CD4-positive, alpha-beta T cell treated with Interleukin-15 for 1 hour (primary cell): Measurements from ENCODE around the gene GALR2.

ENCODE experiments used
- DNase-seq: peaks from one replicate; pipeline ENCODE4 v3.0.0-alpha.2; 2020

The GALR2 gene

GRCh38 chr17:76080768-76081287 lies 6.2 kb downstream of the GALR2 start:
- DNase-seq, result no peak

DNA sequence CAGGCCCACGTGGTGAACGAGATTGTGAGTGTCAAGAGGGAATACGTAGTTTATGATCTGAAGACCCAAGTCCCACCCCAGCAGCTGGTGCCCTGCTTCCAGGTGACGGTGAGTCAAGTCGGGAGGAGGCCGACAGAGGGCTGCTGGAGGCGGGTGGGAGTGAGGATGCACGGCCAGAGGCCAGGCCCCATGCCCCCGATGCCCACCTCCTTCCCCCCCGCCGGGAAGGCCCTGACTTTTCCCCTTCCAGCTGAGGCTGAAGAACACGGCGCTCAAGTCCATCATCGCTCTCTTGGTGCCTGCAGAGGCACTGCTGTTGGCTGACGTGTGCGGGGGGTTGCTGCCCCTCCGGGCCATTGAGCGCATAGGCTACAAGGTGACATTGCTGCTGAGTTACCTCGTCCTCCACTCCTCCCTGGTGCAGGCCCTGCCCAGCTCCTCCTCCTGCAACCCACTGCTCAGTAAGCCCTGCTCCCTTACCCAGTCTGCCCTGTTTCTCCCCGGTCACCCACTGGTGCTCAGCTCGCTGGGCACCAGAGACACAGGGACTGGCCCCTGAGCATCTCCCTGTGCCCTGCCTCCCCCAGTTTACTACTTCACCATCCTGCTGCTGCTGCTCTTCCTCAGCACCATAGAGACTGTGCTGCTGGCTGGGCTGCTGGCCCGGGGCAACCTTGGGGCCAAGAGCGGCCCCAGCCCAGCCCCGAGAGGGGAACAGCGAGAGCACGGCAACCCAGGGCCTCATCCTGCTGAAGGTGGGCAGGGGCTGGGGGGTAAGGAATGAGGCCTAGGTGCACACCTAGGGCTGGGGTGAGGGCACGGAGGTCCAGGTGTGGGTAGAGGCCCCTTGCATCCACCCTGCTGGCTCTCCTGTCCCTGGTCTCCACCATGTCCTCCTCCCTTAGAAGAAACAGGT lies 7.0 kb downstream of the GALR2 start:
- no peak for DNase-seq

DNA sequence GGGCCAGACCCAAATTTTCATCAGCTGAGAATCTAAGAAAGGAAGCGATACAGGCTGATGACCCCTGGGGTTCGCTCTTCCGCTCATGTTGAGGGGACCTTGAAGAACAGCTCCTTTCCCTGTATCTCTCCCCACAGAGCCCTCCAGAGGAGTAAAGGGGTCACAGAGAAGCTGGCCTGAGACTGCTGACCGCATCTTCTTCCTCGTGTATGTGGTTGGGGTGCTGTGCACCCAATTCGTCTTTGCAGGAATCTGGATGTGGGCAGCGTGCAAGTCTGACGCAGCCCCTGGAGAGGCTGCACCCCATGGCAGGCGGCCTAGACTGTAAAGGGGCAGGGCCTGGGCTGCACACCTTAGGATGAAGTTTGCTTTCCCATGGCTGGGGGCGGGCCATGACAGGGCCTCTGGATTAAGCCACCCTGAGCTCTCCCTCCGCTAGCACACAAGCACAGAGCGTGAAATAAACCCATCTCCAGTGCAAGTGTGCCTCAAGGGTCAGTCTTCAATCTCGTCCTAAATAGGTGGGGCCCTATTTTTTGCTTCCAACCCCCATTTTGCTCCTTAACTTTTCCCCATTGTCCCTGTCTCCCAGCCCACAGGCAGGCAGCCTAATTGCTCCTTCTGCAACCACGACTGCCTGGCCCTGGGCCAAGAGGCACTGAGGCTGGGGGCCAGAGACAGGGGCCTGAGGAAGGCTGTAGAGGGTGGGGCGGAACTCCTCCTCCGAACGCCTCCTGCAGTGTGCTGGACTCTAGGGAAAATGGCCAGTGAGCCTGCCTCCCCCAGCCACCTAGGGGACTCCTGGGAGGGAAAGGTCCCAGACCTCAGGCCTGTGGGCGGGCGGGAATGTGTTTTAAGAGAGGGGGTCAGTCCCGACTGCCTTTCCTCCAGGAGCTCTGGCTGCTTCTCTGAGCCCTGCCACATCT lies 8.0 kb downstream of the GALR2 start:
- DNase-seq, result no peak

DNA sequence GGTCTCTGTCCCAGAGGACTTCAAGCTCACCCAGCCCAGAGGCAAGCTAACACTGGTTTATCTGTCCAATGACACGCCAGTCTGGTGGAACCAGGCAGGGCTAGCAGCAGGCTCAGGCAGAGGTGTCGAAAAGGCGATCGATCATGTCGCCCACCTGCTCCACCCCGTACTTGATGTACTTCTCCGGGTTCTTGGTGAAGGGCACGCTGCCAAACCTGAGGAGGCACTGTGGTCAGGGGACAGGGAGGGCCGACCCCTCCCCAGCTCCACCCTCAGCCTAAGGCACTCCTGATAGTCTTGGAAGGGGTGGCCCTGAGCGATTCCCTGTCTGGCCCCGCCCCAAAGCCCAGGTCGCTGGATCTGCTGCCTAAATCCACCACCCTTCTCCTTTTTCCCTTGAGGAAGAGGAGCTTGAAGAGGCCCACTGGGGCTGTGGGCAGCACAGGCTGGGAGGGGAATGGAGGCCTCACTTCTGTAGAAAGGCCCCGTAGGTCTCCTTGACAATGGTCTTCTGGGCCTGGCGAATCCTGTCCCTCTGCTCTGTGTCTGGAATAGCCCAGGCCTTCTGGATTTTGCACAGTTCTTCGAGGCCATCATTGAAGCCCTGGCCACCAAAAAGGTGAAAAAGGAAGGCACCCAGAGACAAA lies 9.1 kb downstream of the GALR2 start:
- DNase-seq, result no peak

DNA sequence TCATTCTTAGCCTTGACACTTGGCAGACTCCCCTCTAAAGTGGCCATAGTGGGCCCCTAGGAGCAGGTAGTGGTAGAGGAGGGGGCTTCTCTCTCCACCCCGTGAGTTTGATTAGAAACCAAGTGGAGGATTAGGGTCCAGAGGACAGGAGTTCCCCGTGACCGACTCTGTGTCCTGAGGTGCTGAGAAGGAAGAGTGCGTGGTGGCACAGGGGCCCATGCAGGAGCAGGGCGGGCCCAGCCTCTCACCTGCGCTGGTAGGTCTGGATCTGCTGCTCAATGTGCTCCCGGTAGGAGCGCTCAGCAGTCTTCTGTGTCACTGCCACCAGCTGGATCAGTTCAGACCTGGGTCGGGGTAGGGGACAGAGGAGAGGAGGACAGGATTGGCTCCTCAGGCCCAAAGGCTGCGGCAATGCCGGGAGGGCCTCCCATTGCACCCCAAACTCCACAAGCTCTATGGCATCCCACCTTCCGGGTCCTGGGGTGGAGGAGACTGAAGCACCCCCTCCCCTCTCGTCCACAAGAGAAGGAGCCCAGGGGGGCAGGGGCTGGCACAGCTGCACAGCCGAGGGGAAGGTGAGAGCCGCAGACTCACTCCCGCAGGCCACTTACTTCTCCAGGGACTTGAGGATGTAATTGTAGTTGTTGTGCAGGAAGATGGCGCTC lies 10.6 kb downstream of the GALR2 start:
- DNase-seq, result no peak

GRCh38 chr17:76085731-76086366 lies 11.3 kb downstream of the GALR2 start:
- no peak for DNase-seq

DNA sequence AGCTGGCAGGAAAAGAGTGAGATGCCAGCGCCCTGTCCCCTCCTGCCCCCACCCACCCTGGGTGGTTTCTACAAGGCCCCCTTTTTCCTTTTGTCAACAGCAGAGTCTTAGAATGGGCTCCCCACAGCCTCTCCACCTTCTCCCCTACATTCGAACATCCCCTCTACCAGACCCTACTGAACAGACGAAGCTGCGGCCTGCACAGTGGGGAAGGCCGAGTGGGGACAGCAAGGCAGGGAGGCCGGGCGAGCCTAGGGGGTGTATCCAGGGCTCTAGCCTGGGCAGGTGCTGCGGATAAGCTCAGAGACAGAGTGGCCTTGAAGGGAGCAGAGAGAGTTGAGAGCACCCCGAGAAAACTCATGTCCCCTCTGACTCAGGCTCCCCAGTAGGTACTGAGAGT lies 11.8 kb downstream of the GALR2 start:
- no peak for DNase-seq

DNA sequence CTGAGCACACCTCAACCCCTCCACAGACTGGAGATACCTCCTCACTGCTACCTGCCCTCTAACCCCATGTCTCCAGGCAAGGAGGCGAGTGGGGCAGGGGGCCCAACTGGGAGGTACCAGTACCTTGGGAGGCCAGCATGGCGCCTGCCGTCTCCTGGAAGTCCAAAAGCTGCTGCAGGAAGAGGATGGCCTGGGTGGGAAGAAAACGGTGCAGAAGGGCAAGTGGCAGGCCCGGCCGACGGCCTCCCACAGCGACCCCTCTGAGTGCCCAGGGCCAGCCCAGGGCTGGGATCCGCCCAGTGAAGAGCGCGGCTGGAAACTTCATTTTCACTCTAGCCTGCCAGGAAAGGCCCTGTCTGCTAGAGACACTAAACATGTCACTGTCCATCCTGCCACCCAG lies 12.9 kb downstream of the GALR2 start:
- no peak for DNase-seq

DNA sequence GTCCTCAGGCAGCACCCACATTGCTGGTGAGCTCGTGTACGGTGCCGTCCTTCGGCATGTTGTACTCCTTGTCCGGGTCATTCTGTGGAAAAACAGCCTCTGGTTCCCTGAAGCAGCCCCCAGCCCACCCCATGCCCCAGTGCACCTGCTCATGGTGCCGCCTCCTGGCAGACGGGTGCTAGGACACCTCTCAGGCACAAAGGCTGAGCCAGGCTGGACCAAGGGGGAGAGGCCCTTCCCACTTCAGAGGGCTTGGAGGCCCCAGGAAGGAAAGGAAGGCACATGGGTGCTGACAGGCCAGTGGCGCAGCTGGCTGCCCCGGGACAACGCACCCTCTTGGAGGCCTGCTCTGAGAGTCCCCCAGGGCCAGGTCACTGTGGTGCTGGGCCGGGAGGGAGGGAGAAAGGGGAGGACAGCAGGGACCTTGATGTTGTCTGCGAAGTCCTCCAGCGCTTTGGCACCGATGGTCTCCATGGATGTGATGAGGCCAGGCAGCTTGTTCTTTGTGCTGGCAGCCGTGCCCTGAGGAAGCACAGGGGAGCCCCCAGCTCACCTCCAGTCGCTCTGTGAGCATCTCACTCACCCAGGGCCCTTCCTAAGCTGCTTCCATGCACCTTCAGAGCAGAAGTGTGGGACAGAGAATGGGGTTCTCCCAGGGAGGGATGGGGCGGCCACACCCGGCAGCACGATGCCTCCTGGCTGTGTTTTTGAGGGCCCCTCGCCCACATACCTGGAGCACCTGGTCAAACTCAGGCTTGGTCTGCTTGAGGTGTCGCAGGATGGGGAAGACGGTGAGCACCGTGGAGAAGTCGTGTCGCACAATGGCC lies 13.7 kb downstream of the GALR2 start:
- DNase-seq, result no peak

- DNase-seq, result no peak
Observed at GRCh38 chr17:76088868-76089576, 14.4 kb downstream of the GALR2 start.

DNA sequence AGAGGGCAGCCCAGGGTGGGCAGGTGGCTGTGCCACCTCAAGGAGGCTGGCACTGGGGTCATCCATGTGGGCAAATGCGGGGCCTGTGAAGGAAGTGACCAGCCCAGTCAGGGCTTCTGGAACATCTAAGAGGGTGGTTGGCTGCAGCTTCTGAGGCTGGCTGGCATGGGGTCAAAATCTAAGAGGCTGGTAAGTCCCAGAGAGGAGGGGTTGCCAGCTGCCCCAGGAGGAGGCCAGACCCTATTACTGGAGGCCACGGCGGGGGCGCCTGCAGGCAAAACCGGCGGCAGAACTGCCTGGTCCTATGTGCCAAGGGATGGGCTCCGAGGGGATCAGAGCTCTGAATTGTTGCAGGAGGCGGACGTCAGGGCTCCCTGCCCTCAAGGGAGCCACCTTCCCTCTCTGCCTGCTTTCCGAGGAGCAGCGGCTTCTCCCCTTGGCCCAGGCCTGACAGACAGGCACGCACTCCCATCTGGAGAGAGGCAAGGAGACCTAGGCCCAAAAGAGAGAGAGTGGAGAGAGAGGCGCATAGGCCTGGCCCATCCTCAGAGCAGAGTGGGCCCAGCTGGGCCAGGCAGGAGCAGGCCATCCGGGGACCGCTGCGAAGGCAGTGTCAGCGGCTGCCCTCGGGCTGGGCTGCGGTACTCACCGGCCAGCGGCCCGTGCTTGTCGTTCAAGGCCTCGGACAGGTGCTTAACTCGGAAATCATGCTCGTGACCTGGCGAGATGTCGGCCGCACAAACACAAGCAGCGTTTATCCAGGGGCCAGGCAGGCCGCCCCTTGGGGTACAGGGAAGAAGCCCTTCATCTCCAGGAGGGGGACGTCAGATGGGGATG lies 15.3 kb downstream of the GALR2 start:
- no peak for DNase-seq

DNA sequence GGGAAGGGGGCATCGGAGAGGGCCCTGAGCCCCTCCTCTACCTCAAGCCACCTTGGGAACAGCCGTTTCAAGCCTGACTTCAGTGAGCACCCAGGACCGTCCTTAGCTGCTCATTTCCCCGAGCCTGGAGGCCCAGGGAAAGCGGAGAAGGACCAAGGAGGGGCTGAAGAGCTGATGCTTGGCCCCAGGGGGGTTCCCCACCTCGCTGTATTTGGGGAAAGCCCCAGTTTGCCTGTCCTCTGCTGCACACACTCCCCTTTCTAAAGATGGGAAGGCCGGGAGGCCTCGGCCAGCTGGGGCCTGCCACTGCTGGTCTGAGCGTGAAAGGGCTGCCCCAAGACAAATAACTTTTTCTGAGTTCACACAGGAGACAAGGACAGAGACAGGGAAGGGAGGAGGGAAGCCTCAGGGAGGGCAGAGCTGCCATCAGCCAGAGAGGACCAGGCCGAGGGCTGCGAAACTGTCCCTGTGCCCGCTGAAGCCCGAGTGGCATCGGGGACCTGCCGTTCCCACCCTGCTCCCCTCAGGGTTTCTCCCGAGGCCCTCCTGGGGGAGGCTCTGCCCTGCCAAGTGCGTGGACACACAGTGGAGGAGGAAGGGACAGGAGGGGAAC lies 16.0 kb downstream of the GALR2 start:
- no peak for DNase-seq

DNA sequence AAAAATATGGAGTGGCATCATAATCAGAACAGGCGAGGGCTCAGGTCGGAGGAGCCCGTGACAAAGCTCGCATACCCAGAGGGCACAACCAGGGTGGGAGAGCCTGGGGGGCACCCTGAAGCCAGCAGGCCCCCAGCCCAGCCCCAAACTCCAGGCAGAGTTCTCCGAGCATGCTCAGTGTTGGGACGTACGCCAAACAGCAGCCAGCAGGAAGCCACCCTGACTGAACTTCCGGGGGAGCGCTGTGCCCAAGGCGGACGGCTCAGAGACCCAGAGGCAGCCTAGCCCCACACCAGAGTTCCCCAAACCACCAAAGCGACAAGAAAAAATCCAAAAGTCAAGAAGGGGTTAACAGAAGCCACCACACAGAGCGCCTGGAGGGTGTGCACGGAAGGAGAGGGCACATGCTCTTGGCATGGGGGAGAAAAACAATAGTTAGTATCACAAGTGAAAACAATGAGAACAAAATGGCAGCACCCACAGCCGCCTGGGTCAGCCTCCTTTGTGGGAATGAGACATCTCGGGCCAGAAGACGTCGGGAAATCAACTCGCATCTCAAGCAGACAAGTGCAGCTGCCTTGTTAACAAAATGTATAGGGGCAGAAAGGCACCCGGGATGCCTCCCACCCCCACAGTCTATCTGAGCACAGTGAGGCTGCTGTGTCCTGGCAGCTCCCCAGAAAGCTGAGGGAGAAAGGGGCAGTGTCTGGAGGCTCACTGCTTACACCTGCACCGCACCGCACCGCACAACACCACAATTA lies 17.1 kb downstream of the GALR2 start:
- DNase-seq, result no peak

- DNase-seq, result no peak
Observed at GRCh38 chr17:76092526-76093413, 18.2 kb downstream of the GALR2 start.

- no peak for DNase-seq
Observed at GRCh38 chr17:76094046-76094445, 19.5 kb downstream of the GALR2 start.

- DNase-seq, result no peak
Observed at GRCh38 chr17:76095943-76096342, 21.4 kb downstream of the GALR2 start.

DNA sequence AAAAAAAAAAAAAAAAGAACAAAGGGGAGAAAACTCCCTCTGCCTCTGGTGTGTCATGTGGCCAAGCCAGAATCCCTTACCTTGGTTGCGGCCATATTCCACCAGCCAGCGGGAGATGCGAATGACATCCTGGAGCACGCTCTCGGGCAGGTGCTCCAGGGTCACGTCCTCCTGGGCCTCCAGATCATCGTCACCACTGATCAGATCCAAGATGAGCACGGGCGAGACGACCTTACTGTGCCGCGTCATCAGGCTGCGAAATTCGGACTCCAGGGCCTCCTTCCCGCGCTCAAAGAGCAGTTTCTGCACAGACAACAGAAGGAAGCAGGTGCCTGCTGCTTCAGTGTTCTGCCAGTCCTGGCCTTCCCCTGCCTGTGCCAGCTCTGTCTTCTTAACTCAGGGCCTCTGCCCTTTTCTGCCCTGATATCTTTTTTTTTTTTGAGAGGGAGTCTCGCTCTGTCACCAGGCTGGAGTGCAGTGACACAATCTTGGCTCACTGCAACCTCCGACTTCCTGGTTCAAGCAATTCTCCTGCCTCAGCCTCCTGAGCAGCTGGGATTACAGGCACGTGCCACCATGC lies 23.2 kb downstream of the GALR2 start:
- DNase-seq, result no peak
